ENCODE measurements around the gene MSS51.
"Not testable (repeated sequence)": the region's sequence is repeated elsewhere in the genome, so short reads cannot be mapped to it uniquely, and the experiment has no call there.

The MSS51 gene

GRCh38 chr10:73413528-73414229 lies 19.7 kb downstream of the MSS51 start, which contains the start of gene ANXA7:
TSS of gene ANXA7 (minus strand) at chr10:73414058. CDS start at chr10:73400856, 13,202 bp downstream.
- DNase-seq: peak; percentile 60

- DNase-seq: peak; percentile 38
These were observed 20.2 kb downstream of the MSS51 start for GRCh38 chr10:73413108-73413527.

- no peak for DNase-seq
These were observed 22.5 kb downstream of the MSS51 start for GRCh38 chr10:73410897-73411296.

DNA sequence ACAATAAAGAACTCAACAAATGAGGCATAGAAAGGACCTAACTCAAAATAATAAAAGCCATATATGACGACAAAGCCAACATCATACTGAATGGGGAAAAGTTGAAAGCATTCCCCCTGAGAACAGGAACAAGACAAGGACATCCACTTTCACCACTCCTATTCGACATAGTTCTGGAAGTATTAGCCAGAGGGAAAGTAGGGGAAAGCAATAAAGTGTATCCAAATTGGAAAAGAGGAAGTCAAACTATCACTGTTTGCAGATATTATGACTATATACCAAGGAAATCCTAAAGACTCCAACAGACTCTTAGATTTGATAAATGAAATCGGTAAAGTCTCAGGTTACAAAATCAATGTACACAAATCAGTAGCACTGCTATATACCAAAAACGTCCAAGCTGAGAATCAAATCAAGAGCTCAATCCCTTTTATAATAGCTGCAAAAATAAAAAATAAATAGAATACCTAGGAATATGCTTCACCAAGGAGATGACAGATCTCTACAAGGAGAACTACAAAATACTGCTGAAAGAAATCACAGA lies 24.3 kb downstream of the MSS51 start:
- DNase-seq: no peak

GRCh38 chr10:73408061-73408460 lies 25.3 kb downstream of the MSS51 start:
- DNase-seq: no peak

DNA sequence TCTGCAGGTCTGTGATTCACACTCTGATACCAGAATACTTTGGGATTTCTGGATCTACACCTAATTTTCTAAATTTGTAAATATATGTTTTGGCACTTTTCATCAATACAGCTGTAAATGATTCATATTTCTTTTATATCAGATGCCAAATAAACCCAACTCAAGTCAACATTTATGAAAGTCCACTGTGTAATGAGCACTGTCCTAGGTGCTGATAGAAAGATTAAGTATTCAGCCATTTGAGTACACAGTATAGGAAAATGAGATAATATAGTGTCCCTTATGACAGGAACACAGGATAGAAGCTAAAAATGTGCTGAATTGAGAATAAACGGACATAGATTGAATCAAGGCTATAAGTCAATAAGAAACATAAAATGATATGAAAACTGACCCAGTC lies 25.9 kb downstream of the MSS51 start:
- no peak for DNase-seq

GRCh38 chr10:73406846-73407245 lies 26.5 kb downstream of the MSS51 start:
- no peak for DNase-seq

- no peak for DNase-seq
These were observed 27.8 kb downstream of the MSS51 start for GRCh38 chr10:73405556-73405955.

- no peak for DNase-seq
These were observed 28.7 kb downstream of the MSS51 start for GRCh38 chr10:73404690-73405089.

GRCh38 chr10:73401636-73402035 lies 31.7 kb downstream of the MSS51 start:
- DNase-seq: no peak

GRCh38 chr10:73399063-73399462 lies 34.3 kb downstream of the MSS51 start:
- DNase-seq: no peak

DNA sequence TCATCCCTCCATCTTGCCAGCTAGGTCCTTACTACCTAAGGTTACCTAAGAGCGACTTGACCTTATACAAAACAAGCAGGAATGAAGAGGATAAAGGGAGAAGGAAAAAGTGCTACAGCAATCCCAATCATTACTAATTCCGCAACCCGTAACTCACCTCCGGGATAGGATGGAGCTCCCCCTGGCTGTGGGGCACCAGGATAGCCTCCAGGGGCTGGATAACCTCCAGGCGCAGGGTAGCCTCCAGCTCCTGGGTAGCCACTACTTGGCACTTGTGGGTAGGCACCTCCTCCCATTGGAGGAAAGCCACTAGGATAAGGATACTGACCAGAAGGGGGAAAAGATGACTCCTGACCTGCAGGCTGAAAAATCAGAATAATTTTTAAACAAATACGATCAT lies 35.3 kb downstream of the MSS51 start:
- no peak for DNase-seq

DNA sequence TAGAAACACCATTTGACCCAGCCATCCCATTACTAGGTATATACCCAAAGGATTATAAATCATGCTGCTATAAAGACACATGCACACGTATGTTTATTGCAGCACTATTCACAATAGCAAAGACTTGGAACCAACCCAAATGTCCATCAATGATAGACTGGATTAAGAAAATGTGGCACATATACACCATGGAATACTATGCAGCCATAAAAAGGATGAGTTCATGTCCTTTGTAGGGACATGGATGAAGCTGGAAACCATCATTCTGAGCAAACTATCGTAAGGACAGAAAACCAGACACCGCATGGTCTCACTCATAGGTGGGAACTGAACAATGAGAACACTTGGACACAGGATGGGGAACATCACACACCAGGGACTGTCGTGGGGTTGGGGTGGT lies 39.0 kb downstream of the MSS51 start:
- DNase-seq: not testable (repeated sequence)

DNA sequence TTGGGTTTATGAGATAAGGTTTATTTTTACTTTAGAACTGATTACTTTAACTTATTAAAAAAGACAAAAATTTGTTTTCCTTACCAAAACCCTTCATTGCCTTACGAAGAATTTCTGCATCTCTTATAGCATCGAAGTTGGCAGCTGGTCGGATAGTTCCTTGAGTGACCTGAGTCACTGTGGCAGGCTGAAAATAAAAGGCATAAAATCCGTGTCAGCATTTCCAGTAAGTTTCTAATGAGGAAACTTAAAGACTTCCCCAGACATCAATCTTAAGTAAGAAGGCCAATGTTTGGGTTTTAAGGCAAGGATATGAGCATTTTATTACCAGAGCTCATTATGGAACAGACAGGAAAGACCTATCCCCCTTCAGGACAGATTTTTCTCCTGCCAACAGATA lies 45.1 kb downstream of the MSS51 start:
- DNase-seq: no peak

GRCh38 chr10:73386583-73386982 lies 46.8 kb downstream of the MSS51 start:
- no peak for DNase-seq

- DNase-seq: no peak
These were observed 54.2 kb downstream of the MSS51 start for GRCh38 chr10:73379064-73379748.

DNA sequence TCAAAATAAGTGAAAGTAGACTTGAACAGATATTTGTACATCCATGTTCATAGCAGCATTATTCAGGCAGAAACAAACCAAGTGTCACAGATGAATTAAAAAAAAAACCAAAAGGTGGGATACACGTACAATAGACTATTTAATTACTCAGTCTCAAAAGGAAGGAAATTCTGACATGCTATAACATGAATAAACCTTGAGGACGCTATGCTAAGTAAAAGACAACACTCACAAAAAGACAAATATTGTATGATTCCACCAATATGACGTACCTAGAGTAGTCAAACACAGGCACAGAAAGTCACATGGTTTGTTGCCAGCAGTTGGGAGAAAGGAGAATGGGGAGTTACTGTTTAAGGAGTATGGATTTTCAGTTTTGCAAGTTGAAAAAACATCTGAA lies 56.7 kb downstream of the MSS51 start:
- no peak for DNase-seq
